ENCODE measurements around the gene NCR1.

GRCh38 chr19:54949412-54949811, 43.5 kb downstream of the NCR1 start:
- TF ChIP-seq CTCF (conservative IDR thresholded peaks at IDR 0.05): no peak
- no peak for TF ChIP-seq ZFX (IDR thresholded peaks at IDR 0.05)
